ENCODE data around the gene ZMYND11.

DNA sequence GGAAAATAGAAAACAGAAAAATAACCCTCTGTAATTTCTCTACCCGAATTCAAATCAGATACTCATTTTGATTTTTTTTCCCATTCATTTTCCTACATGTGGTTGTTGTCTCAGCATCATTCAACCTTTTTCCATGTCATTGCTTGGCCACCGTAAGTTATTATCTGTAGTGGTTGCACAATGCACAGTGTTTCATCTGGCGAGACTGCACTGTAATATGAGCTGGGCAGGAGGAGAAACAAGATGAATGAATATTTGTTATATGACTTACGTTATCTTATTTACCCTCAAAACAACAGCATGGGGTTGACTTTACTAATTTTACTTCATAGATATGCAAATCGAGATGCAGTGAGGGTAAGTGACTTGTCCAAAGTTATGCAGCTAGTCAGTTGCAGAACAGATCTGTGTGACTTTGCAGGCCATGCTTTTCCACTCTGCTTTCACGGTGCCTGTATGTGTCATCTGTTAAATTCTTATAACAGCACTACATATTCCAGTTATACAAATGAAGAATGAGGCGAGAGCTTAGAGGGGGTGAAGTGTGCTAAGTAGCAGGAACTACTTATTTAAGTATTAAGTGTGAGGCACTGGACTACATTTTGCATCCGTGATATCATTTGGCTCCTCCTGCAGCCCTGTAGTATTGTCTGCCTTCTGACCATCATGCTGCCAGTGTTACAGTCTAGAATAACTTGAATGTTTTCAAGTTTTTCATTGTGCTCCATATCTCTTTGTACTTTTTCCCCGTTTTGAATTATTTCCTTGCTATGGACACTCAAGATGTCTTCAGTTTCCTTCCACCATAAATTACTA is 56.7 kb downstream of the ZMYND11 start:
- TF ChIP-seq, protein P1, sequence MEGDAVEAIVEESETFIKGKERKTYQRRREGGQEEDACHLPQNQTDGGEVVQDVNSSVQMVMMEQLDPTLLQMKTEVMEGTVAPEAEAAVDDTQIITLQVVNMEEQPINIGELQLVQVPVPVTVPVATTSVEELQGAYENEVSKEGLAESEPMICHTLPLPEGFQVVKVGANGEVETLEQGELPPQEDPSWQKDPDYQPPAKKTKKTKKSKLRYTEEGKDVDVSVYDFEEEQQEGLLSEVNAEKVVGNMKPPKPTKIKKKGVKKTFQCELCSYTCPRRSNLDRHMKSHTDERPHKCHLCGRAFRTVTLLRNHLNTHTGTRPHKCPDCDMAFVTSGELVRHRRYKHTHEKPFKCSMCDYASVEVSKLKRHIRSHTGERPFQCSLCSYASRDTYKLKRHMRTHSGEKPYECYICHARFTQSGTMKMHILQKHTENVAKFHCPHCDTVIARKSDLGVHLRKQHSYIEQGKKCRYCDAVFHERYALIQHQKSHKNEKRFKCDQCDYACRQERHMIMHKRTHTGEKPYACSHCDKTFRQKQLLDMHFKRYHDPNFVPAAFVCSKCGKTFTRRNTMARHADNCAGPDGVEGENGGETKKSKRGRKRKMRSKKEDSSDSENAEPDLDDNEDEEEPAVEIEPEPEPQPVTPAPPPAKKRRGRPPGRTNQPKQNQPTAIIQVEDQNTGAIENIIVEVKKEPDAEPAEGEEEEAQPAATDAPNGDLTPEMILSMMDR (IDR thresholded peaks at IDR 0.05) = no peak
- TF ChIP-seq POLR2A (IDR thresholded peaks at IDR 0.05) = no peak
